Astrocyte (in vitro differentiated cells and primary cell): ENCODE data around the gene AKAP9.

Experiments
- EZH2 ChIP-seq: IDR thresholded peaks from 2 replicates; pipeline ENCODE4 v1.6.1; 2012; ENCODE audit warnings: mild to moderate bottlenecking, low read length, inconsistent platforms; ENCODE audit not compliant: insufficient read depth
- TF ChIP-seq, protein P1 (sequence below): IDR thresholded peaks from 2 replicates; pipeline ENCODE4 v1.5.1; 2011; ENCODE audit warnings: low read depth, mild to moderate bottlenecking, inconsistent platforms, low read length, moderate library complexity; ENCODE audit not compliant: insufficient read depth

DNA sequence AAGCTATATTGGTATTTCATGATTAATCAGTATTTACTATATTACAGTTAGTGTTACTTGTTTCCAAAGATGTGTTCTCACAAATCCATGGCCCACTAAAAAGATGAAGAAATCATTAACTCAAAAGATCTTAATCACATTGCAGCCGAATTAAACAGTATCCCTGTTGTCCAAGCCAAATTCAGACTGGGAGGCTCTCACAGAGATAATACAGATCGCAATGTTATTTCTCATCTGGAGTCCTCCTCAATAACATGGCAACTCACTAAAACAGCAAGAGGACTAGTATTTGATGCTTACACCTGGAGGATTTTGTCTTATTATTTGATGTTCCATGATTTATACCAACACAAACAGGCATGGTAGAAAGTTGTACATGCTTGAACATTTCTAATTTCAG lies 170.2 kb downstream of the AKAP9 start:
- TF ChIP-seq, protein P1, sequence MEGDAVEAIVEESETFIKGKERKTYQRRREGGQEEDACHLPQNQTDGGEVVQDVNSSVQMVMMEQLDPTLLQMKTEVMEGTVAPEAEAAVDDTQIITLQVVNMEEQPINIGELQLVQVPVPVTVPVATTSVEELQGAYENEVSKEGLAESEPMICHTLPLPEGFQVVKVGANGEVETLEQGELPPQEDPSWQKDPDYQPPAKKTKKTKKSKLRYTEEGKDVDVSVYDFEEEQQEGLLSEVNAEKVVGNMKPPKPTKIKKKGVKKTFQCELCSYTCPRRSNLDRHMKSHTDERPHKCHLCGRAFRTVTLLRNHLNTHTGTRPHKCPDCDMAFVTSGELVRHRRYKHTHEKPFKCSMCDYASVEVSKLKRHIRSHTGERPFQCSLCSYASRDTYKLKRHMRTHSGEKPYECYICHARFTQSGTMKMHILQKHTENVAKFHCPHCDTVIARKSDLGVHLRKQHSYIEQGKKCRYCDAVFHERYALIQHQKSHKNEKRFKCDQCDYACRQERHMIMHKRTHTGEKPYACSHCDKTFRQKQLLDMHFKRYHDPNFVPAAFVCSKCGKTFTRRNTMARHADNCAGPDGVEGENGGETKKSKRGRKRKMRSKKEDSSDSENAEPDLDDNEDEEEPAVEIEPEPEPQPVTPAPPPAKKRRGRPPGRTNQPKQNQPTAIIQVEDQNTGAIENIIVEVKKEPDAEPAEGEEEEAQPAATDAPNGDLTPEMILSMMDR: no peak
- no peak for TF ChIP-seq EZH2
